Left colon (tissue), 2 donors: ENCODE results near the gene CHMP4A. TPM values are rescaled to one million over a fixed set of nuclear protein-coding genes. Genes with fewer than 3 reads are reported as not detected.
"Not testable (repeated sequence)": the region's sequence is repeated elsewhere in the genome, so short reads cannot be mapped to it uniquely, and the experiment has no call there.

Source experiments
- ATAC-seq: fragments of 200-7000 bp; cut with Tn5 transposase; one replicate; pipeline ENCODE4 v1.9.1; 2020; ENCODE audit warnings: mild to moderate bottlenecking, moderate library complexity
- DNase-seq, 2 donors: peaks; one replicate each; pipeline ENCODE4 v3.0.0-alpha.2; 2020
- intact Hi-C, 2 donors: fragments of 100-400 bp; cut with DNase I in 1 of 2; cut with micrococcal nuclease in 1 of 2; formaldehyde crosslinking; loops; one replicate each; pipeline versions ENCODE4 v1.11.2 to v1.14.0; 2022; cut with DNase I, micrococcal nuclease
- total RNA-seq, 2 donors: library from RNA; stranded (reverse); fragmentation: NEBNext Ultra II Directional; extraction: Animal tissue kit (Norgen Biotek cat#: 25700); gene quantifications; one replicate each; pipeline ENCODE4 v1.2.1, GENCODE V29; 2021
- donor health status: DM: no; HTN: no; CAD: no.
- donor health status: DM: yes; HTN: yes; CAD: no.

The CHMP4A gene
- total RNA-seq, 2 donors from 2014 or later = 43.5 to 48.0 TPM

GRCh38 chr14:24250354-24250753 lies 37.1 kb upstream of the CHMP4A start:
- no peak for DNase-seq
- no peak for ATAC-seq
- intact Hi-C loops = no loop called here

- no peak for ATAC-seq
- intact Hi-C loops = no loop called here
- DNase-seq = no peak
These were observed 36.1 kb upstream of the CHMP4A start for GRCh38 chr14:24249230-24250021.

GRCh38 chr14:24247422-24247821 lies 34.1 kb upstream of the CHMP4A start:
- intact Hi-C loops = no loop called here
- DNase-seq (peak in 1 of 2 donors; percentile 6), ATAC-seq (no peak)

GRCh38 chr14:24246765-24247212 lies 33.5 kb upstream of the CHMP4A start:
- intact Hi-C loops = no loop called here
- DNase-seq (peak in 1 of 2 donors; percentile 14), ATAC-seq (no peak)

GRCh38 chr14:24245350-24245749 lies 32.1 kb upstream of the CHMP4A start:
- intact Hi-C loops, ATAC-seq, DNase-seq: not testable (repeated sequence)

GRCh38 chr14:24243336-24243836 lies 30.1 kb upstream of the CHMP4A start:
- DNase-seq = peak in 1 of 2 donors; percentile 45
- peak; percentile 7 for ATAC-seq
- intact Hi-C loops = loop anchor here in 1 of 2 donors (5.0 kb wide), 1 partner anchor 54 kb away; the partner anchor contains the start of genes DHRS1 and NOP9

- DNase-seq (peak; percentile 95), ATAC-seq (peak; percentile 87)
- intact Hi-C loops = loop anchor here in 1 of 2 donors (5.0 kb wide), 1 partner anchor 55 kb away; the partner anchor contains the start of genes DHRS1 and NOP9
These were observed 28.6 kb upstream of the CHMP4A start for GRCh38 chr14:24241829-24242443.

- DNase-seq (no peak), ATAC-seq (no peak)
- intact Hi-C loops = loop anchor here in 1 of 2 donors (5.0 kb wide), 1 partner anchor 57 kb away; the partner anchor contains the start of genes DHRS1 and NOP9
These were observed 27.0 kb upstream of the CHMP4A start for GRCh38 chr14:24240110-24240918.

- intact Hi-C loops = no loop called here
- DNase-seq = peak in 1 of 2 donors; percentile 1
These were observed 25.3 kb upstream of the CHMP4A start for GRCh38 chr14:24238527-24239037.

GRCh38 chr14:24238123-24238522 lies 24.8 kb upstream of the CHMP4A start:
- DNase-seq (peak in 1 of 2 donors; percentile 3), ATAC-seq (no peak)
- intact Hi-C loops = no loop called here

More at GRCh38 chr14:24238527-24239037, 25.3 kb upstream of the CHMP4A start:
- ATAC-seq = no peak

- DNase-seq (peak in 1 of 2 donors; percentile 0), ATAC-seq (no peak)
- intact Hi-C loops = no loop called here
These were observed 24.2 kb upstream of the CHMP4A start for GRCh38 chr14:24237463-24237955.

- ATAC-seq (no peak), DNase-seq (peak in 1 of 2 donors; percentile 1)
- intact Hi-C loops = no loop called here
These were observed 23.6 kb upstream of the CHMP4A start for GRCh38 chr14:24236689-24237462.

- DNase-seq (peak in 1 of 2 donors; percentile 0), ATAC-seq (no peak)
- intact Hi-C loops = no loop called here
These were observed 22.8 kb upstream of the CHMP4A start for GRCh38 chr14:24235804-24236688.

GRCh38 chr14:24234095-24235005 lies 21.1 kb upstream of the CHMP4A start:
- DNase-seq = no peak
- intact Hi-C loops = no loop called here
- no peak for ATAC-seq

GRCh38 chr14:24233538-24233866 lies 20.2 kb upstream of the CHMP4A start:
- DNase-seq = peak in 1 of 2 donors; percentile 5
- intact Hi-C loops = no loop called here
- ATAC-seq = no peak
